Natural killer cell (primary cell): ENCODE results near the gene RSRC1. TPM values are rescaled to one million over a fixed set of nuclear protein-coding genes. Genes with fewer than 3 reads are reported as not detected.

Experiments
- ATAC-seq, 3 donors: fragments of 150-1000 bp in 2 of 3; fragments of 200-7000 bp in 1 of 3; cut with Tn5 transposase; 1 replicate in 1 of 3; 2 replicates in 2 of 3; pipeline ENCODE4 v1.10.0; 2021; ENCODE audit warnings: mild to moderate bottlenecking in 2 of 3, moderate library complexity in 2 of 3
- DNase-seq, 2 donors: peaks; one replicate each; pipeline versions ENCODE4 v3.0.0 to v3.0.0-alpha.2; 2013 to 2021; ENCODE audit warnings: mixed read lengths in 1 of 2
- H3K27ac ChIP-seq: one replicate; pipeline ENCODE4 v1.5.1; 2013; ENCODE audit warnings: mild to moderate bottlenecking, low read length
- H3K27me3 ChIP-seq: one replicate; pipeline ENCODE4 v1.6.1; 2013; ENCODE audit warnings: low read length; ENCODE audit not compliant: control insufficient read depth, insufficient read depth
- H3K36me3 ChIP-seq: one replicate; pipeline ENCODE4 v1.6.1; 2013; ENCODE audit warnings: low read length; ENCODE audit not compliant: control insufficient read depth, insufficient read depth
- H3K4me1 ChIP-seq: one replicate; pipeline ENCODE4 v1.6.1; 2013; ENCODE audit warnings: low read length; ENCODE audit not compliant: control insufficient read depth, insufficient read depth
- H3K4me3 ChIP-seq: one replicate; pipeline ENCODE4 v1.5.1; 2013; ENCODE audit warnings: low read length
- H3K9me3 ChIP-seq: one replicate; pipeline ENCODE4 v1.6.1; 2013; ENCODE audit warnings: low read length; ENCODE audit not compliant: control insufficient read depth, insufficient read depth
- H3K27ac Mint-ChIP-seq, 2 donors: one replicate each; pipeline ENCODE4 v1.8.0; 2022; ENCODE audit warnings: mild to moderate bottlenecking in 2 of 2, mixed read lengths in 2 of 2, moderate library complexity in 1 of 2
- H3K27me3 Mint-ChIP-seq, 2 donors: one replicate each; pipeline ENCODE4 v1.8.0; 2022; ENCODE audit warnings: low read depth in 2 of 2, mixed read lengths in 2 of 2
- H3K36me3 Mint-ChIP-seq: one replicate; pipeline ENCODE4 v1.8.0; 2022; ENCODE audit warnings: mixed read lengths
- H3K4me1 Mint-ChIP-seq, 2 donors: one replicate each; pipeline ENCODE4 v1.8.0; 2022; ENCODE audit warnings: mixed read lengths in 2 of 2
- H3K4me3 Mint-ChIP-seq: one replicate; pipeline ENCODE4 v1.8.0; 2022; ENCODE audit warnings: mild to moderate bottlenecking, moderate library complexity, mixed read lengths
- H3K9me3 Mint-ChIP-seq, 2 donors: one replicate each; pipeline ENCODE4 v1.8.0; 2022; ENCODE audit warnings: mixed read lengths in 2 of 2
- WGBS: methylation state at CpG from one replicate; pipeline ENCODE4 v1.1.7; 2013; ENCODE audit warnings: missing lambda C conversion rate; ENCODE audit not compliant: insufficient coverage; 5-methylcytosine and 5-hydroxymethylcytosine counted together
- intact Hi-C: fragments of 100-400 bp; cut with micrococcal nuclease; formaldehyde crosslinking; loops from one replicate; pipeline ENCODE4 v1.14.2; 2022
- total RNA-seq, 4 donors: library from RNA; stranded (reverse); fragments of 120-200 nt in 1 of 4; gene quantifications; one replicate each; pipeline versions ENCODE4 v1.2.3 to v1.2.4, GENCODE V29; 2013 to 2022
- TF ChIP-seq, protein P1 (sequence below): fragments of 200-600 bp; IDR thresholded peaks from one replicate; pipeline ENCODE4 v1.8.0; 2022; ENCODE audit warnings: antibody characterized with exemption

RSRC1 gene
- total RNA-seq, 3 donors from 2014 or later (not counting 1 experiment from before 2014, with no cell fraction given) = 37.3 to 41.1 (median 37.6) TPM

DNA sequence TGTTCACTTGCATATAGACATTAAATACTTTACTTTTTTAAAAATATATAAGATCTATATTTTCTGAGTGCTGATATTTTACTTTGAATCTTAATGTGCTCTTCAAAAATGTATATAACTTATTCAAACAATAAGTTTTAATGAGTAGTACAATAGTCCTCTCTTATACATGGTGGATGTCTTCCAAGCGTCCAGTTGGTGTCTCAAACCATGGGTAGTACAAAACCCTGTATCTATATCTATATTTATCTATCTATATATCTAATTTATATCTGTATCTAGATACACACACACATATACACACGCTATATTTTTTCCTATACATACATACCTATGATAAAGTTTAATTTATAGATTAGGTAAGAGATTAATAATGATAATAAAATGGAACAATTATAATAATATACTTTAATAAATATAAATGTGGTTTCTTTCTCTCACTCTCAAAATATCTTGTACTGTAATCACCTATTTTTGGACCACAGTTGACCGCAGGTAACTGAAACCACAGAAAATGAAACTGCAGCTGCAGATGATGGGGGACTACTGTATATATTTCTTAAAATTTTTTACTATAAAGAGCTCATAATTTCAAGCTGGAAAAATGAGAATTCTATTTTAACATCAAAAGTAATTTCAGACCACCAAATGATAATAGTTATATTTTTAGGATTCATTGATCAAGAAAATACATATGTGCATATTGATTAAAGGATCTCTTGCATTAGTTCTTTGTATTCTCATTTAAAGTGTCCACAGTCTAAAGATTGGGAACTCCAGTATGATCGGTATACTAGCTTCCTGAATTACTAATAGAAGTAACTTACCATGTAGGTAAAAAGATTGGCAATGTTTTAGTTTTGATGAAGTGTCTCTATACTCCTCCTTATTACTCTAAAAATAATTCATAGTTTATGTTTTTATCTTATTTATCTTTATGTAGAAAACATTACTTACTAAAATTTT, 246.0 kb downstream of the RSRC1 start:
- ATAC-seq (no peak), DNase-seq (no peak)
- intact Hi-C loops = no loop called here
- peaks cover 19% of the 10 kb centered on the region in 2 donors for H3K4me1 Mint-ChIP-seq
- H3K9me3 Mint-ChIP-seq = no peaks in the 10 kb centered on the region
- H3K4me3 ChIP-seq = no peak overlapping the region
- H3K9me3 ChIP-seq = no peaks in the 10 kb centered on the region
- H3K4me3 Mint-ChIP-seq = no peak overlapping the region
- no peak overlapping the region for H3K27ac Mint-ChIP-seq
- H3K36me3 ChIP-seq = no peaks in the 10 kb centered on the region
- H3K36me3 Mint-ChIP-seq = no peaks in the 10 kb centered on the region
- H3K27ac ChIP-seq = no peak overlapping the region
- TF ChIP-seq, protein P1, sequence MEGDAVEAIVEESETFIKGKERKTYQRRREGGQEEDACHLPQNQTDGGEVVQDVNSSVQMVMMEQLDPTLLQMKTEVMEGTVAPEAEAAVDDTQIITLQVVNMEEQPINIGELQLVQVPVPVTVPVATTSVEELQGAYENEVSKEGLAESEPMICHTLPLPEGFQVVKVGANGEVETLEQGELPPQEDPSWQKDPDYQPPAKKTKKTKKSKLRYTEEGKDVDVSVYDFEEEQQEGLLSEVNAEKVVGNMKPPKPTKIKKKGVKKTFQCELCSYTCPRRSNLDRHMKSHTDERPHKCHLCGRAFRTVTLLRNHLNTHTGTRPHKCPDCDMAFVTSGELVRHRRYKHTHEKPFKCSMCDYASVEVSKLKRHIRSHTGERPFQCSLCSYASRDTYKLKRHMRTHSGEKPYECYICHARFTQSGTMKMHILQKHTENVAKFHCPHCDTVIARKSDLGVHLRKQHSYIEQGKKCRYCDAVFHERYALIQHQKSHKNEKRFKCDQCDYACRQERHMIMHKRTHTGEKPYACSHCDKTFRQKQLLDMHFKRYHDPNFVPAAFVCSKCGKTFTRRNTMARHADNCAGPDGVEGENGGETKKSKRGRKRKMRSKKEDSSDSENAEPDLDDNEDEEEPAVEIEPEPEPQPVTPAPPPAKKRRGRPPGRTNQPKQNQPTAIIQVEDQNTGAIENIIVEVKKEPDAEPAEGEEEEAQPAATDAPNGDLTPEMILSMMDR = no peak
- H3K27me3 ChIP-seq = no peaks in the 10 kb centered on the region
- no CpG with 5 or more reads among the region's 4 CpGs for WGBS
- H3K27me3 Mint-ChIP-seq = no peaks in the 10 kb centered on the region
- no peaks in the 10 kb centered on the region for H3K4me1 ChIP-seq

DNA sequence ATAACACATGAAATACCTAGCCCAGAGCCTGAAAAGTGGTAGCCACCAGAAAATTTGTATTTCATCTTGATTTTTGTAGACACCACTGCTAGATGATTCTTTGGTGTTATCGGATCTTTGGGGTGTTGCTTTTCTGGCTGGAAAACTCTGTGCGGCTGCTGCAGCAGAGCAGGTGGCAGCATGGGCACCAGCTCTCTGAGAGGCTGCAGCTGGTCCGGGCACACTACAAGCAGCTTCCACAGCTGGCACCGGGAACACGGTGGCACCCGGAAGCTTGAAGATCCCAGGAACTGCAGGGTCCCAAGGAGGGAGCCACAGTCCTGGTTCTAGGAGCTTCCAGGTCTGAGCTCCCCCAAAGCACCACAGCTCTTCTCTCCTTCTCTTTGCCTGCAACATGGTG, 249.4 kb downstream of the RSRC1 start:
- H3K4me1 ChIP-seq = no peaks in the 10 kb centered on the region
- H3K9me3 Mint-ChIP-seq = no peaks in the 10 kb centered on the region
- H3K4me1 Mint-ChIP-seq = no peaks in the 10 kb centered on the region
- no peaks in the 10 kb centered on the region for H3K9me3 ChIP-seq
- WGBS = 88% methylated on average over 6 of the region's 6 CpGs
- no peak overlapping the region for H3K4me3 ChIP-seq
- no peaks in the 10 kb centered on the region for H3K36me3 ChIP-seq
- H3K27me3 Mint-ChIP-seq = no peaks in the 10 kb centered on the region
- H3K4me3 Mint-ChIP-seq = no peak overlapping the region
- H3K27me3 ChIP-seq = no peaks in the 10 kb centered on the region
- no peak overlapping the region for H3K27ac Mint-ChIP-seq
- intact Hi-C loops = no loop called here
- no peak for DNase-seq
- TF ChIP-seq, protein P1 = no peak
- no peak for ATAC-seq
- H3K27ac ChIP-seq = no peak overlapping the region
- no peaks in the 10 kb centered on the region for H3K36me3 Mint-ChIP-seq

DNA sequence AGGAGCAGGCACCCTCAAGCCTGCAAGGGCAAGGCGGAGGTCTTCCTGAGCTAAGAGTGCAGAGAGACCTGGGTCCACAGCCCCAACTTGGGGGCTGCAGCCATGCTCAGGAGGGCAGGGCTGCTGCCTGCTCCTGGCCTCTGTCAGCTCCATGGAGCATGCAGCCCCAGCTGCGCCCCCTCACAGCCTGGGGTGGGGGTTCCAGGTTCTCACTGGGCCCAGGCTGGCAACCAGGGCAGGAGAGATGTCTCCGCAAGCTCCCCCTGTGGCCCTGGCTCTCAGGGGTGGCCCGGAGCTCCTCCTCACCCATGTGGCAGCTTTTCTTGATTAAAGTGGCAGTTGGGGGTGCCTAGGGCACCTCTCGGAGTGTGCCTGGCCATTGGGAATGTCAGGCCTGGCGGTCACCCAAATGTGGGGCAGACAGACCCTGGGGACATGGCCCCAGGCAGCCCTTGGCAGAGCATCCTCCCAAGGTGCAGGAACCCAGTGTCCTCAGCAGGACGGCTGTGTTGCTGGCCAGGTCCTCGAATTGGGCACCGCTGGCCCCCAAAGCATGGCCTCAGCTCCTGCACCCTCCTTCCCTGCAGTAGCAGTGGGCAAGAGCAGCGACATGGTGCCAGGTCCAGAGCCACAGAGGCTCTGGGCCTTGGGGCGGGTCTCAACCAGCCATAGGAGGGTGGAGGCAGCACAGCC, 251.0 kb downstream of the RSRC1 start:
- intact Hi-C loops = no loop called here
- no peaks in the 10 kb centered on the region for H3K27me3 ChIP-seq
- ATAC-seq = no peak
- Mint-ChIP-seq H3K4me3 (no peak overlapping the region), H3K9me3 (no peaks in the 10 kb centered on the region), H3K36me3 (no peaks in the 10 kb centered on the region), H3K4me1 (no peaks in the 10 kb centered on the region), H3K27ac (no peak overlapping the region), H3K27me3 (no peaks in the 10 kb centered on the region)
- no peaks in the 10 kb centered on the region for H3K4me1 ChIP-seq
- no peaks in the 10 kb centered on the region for H3K36me3 ChIP-seq
- no peaks in the 10 kb centered on the region for H3K9me3 ChIP-seq
- no peak for DNase-seq
- no peak overlapping the region for H3K27ac ChIP-seq
- TF ChIP-seq, protein P1 = no peak
- H3K4me3 ChIP-seq = no peak overlapping the region
- 95% methylated on average over 11 of the region's 11 CpGs for WGBS
